ENCODE data around the gene SCN2B. TPM values are rescaled to one million over a fixed set of nuclear protein-coding genes. Genes with fewer than 3 reads are reported as not detected.
A peak's percentile ranks its signal among the peaks of the same experiment; 100 is the strongest.
"Not testable (repeated sequence)": the region's sequence is repeated elsewhere in the genome, so short reads cannot be mapped to it uniquely, and the experiment has no call there.

Gene SCN2B
- total and polyA plus RNA-seq, 2 donors (not counting 1 experiment from before 2014, with no cell fraction given) = 0.11 to 7.3 TPM

GRCh38 chr11:118184784-118185579 lies 8.5 kb upstream of the SCN2B start:
- H4K20me1 ChIP-seq (ENCODE audit: control insufficient read depth, extremely low read depth, insufficient read depth, low read length) = no peaks in the 10 kb centered on the region
- no peak for DNase-seq (ENCODE audit: low read depth in 2 of 2)
- H3K9me3 ChIP-seq (ENCODE audit: control insufficient read depth, insufficient read depth, low read depth, low read length) = no peaks in the 10 kb centered on the region
- no peaks in the 10 kb centered on the region for H3K4me1 ChIP-seq (ENCODE audit: control insufficient read depth, extremely low read depth, insufficient read depth, low read length)
- H3K9ac ChIP-seq (ENCODE audit: insufficient read depth, low read length) = no peak overlapping the region
- no peaks in the 10 kb centered on the region for H3K36me3 ChIP-seq (ENCODE audit: control insufficient read depth, insufficient read depth, low read length)
- no peaks in the 10 kb centered on the region for H3K79me2 ChIP-seq (ENCODE audit: control insufficient read depth, insufficient read depth, low read length)
- no peak overlapping the region for H2AFZ ChIP-seq (ENCODE audit: low read length)
- H3K4me2 ChIP-seq (ENCODE audit: extremely low read depth, insufficient read depth, low read length) = no peak overlapping the region
- no peaks in the 10 kb centered on the region for H3K27me3 ChIP-seq (ENCODE audit: control insufficient read depth, insufficient read depth, low read length)
- no peak overlapping the region for H3K4me3 ChIP-seq (replicated peaks in 1 of 4; ENCODE audit: control extremely low read depth in 1 of 4, insufficient read depth in 1 of 4, low read depth in 3 of 4, low read length in 4 of 4)
- TF ChIP-seq CTCF (conservative IDR thresholded peaks at IDR 0.05 in 1 of 2, IDR thresholded peaks at IDR 0.05 in 1 of 2; ENCODE audit: low read depth in 1 of 2, low read length in 2 of 2) (no peak), EZH2 (IDR thresholded peaks at IDR 0.05; ENCODE audit: low read length, missing control alignments) (no peak)
- no peak overlapping the region for H3K27ac ChIP-seq (ENCODE audit: insufficient read depth, low read length)

GRCh38 chr11:118183691-118184090 lies 7.3 kb upstream of the SCN2B start:
- H3K9ac ChIP-seq (ENCODE audit: insufficient read depth, low read length); H3K79me2 ChIP-seq (ENCODE audit: control insufficient read depth, insufficient read depth, low read length); H3K4me1 ChIP-seq (ENCODE audit: control insufficient read depth, extremely low read depth, insufficient read depth, low read length); DNase-seq (ENCODE audit: low read depth in 2 of 2); H3K4me3 ChIP-seq (replicated peaks in 1 of 4; ENCODE audit: control extremely low read depth in 1 of 4, insufficient read depth in 1 of 4, low read depth in 3 of 4, low read length in 4 of 4); H4K20me1 ChIP-seq (ENCODE audit: control insufficient read depth, extremely low read depth, insufficient read depth, low read length); H3K9me3 ChIP-seq (ENCODE audit: control insufficient read depth, insufficient read depth, low read depth, low read length); H3K36me3 ChIP-seq (ENCODE audit: control insufficient read depth, insufficient read depth, low read length); H3K27me3 ChIP-seq (ENCODE audit: control insufficient read depth, insufficient read depth, low read length); H3K4me2 ChIP-seq (ENCODE audit: extremely low read depth, insufficient read depth, low read length); H2AFZ ChIP-seq (ENCODE audit: low read length); H3K27ac ChIP-seq (ENCODE audit: insufficient read depth, low read length): not testable (repeated sequence)

DNA sequence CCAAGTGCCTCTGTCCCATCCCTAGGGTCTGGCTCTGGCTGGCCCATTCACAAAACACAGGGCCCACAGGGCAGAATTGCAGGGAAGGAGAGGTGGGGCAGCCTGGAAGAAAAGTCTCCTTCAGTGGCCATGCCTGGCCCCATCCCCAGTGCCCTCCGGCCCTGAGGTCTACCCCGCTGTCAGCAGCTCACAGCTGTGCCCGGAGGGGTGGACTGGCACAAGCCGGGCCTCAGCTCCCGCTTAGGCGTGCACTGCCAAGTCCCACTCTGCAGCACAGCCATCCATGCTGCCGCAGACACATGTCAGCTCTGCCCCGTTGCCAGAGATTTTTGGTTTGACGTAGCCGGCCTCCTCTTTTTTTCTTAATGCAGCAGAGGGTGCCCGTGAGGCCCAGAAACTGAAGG lies 3.9 kb upstream of the SCN2B start:
- peak; percentile 23 to 60 for DNase-seq (ENCODE audit: low read depth in 2 of 2)
- H3K4me1 ChIP-seq (ENCODE audit: control insufficient read depth, extremely low read depth, insufficient read depth, low read length) = no peaks in the 10 kb centered on the region
- H3K4me3 ChIP-seq (replicated peaks in 1 of 4; ENCODE audit: control extremely low read depth in 1 of 4, insufficient read depth in 1 of 4, low read depth in 3 of 4, low read length in 4 of 4) = no peak overlapping the region
- no peaks in the 10 kb centered on the region for H3K36me3 ChIP-seq (ENCODE audit: control insufficient read depth, insufficient read depth, low read length)
- no peaks in the 10 kb centered on the region for H3K79me2 ChIP-seq (ENCODE audit: control insufficient read depth, insufficient read depth, low read length)
- no peak overlapping the region for H2AFZ ChIP-seq (ENCODE audit: low read length)
- no peak overlapping the region for H3K9ac ChIP-seq (ENCODE audit: insufficient read depth, low read length)
- no peak overlapping the region for H3K27ac ChIP-seq (ENCODE audit: insufficient read depth, low read length)
- no peak overlapping the region for H3K4me2 ChIP-seq (ENCODE audit: extremely low read depth, insufficient read depth, low read length)
- TF ChIP-seq CTCF (conservative IDR thresholded peaks at IDR 0.05 in 1 of 2, IDR thresholded peaks at IDR 0.05 in 1 of 2; ENCODE audit: low read depth in 1 of 2, low read length in 2 of 2) (peak in 1 of 2 donors; percentile 23), EZH2 (IDR thresholded peaks at IDR 0.05; ENCODE audit: low read length, missing control alignments) (no peak)
- H4K20me1 ChIP-seq (ENCODE audit: control insufficient read depth, extremely low read depth, insufficient read depth, low read length) = no peaks in the 10 kb centered on the region
- no peaks in the 10 kb centered on the region for H3K9me3 ChIP-seq (ENCODE audit: control insufficient read depth, insufficient read depth, low read depth, low read length)
- H3K27me3 ChIP-seq (ENCODE audit: control insufficient read depth, insufficient read depth, low read length) = peaks cover 7% of the 10 kb centered on the region

Measured in fibroblast of lung (primary cell).